Thymus (tissue), 11 donors: ENCODE results near the gene RASIP1. TPM values are rescaled to one million over a fixed set of nuclear protein-coding genes. Genes with fewer than 3 reads are reported as not detected.

Source experiments
- DNase-seq, 9 donors: peaks; one replicate each; pipeline ENCODE4 v3.0.0-alpha.2; 2013; ENCODE audit warnings: low spot score in 9 of 9, low read depth in 6 of 9, missing footprints in 1 of 9
- H3K27ac ChIP-seq, 2 donors: one replicate each; pipeline ENCODE4 v1.5.1; 2013; ENCODE audit warnings: control low read depth in 1 of 2, low read depth in 1 of 2, low read length in 1 of 2, mild to moderate bottlenecking in 1 of 2, moderate library complexity in 1 of 2
- H3K27me3 ChIP-seq, 2 donors: one replicate each; pipeline ENCODE4 v1.5.1; 2013; ENCODE audit warnings: low read length in 1 of 2; ENCODE audit not compliant: control insufficient read depth in 2 of 2, insufficient read depth in 1 of 2
- H3K36me3 ChIP-seq, 2 donors: one replicate each; pipeline ENCODE4 v1.5.1; 2013; ENCODE audit warnings: low read length in 1 of 2, mild to moderate bottlenecking in 1 of 2, moderate library complexity in 1 of 2; ENCODE audit not compliant: control insufficient read depth in 2 of 2, insufficient read depth in 2 of 2
- H3K4me1 ChIP-seq, 2 donors: one replicate each; pipeline ENCODE4 v1.5.1; 2013; ENCODE audit warnings: low read length in 2 of 2; ENCODE audit not compliant: control insufficient read depth in 2 of 2, insufficient read depth in 2 of 2
- H3K4me3 ChIP-seq, 2 donors: one replicate each; pipeline ENCODE4 v1.5.1; 2013; ENCODE audit warnings: low read length in 2 of 2, control low read depth in 1 of 2, mild to moderate bottlenecking in 1 of 2
- H3K9me3 ChIP-seq, 2 donors: one replicate each; pipeline ENCODE4 v1.5.1; 2013; ENCODE audit warnings: low read length in 1 of 2, mild to moderate bottlenecking in 1 of 2; ENCODE audit not compliant: control insufficient read depth in 2 of 2, insufficient read depth in 1 of 2
- WGBS: extraction: QIAGEN DNeasy Blood & Tissue Kit; methylation state at CpG from one replicate; pipeline ENCODE4 v1.1.7; 2013; 5-methylcytosine and 5-hydroxymethylcytosine counted together
- polyA plus RNA-seq: library from polyadenylated mRNA; stranded (reverse); fragments of 200-250 nt; gene quantifications from one replicate; pipeline ENCODE4 v1.2.3, GENCODE V29; 2013
- total RNA-seq: library from RNA; stranded (reverse); fragments of 120-200 nt; gene quantifications from one replicate; pipeline ENCODE4 v1.2.4, GENCODE V29; 2013
- donor health status: healthy.

RASIP1 gene
- total and polyA plus RNA-seq, 2 donors = 3.3 to 15.6 TPM

DNA sequence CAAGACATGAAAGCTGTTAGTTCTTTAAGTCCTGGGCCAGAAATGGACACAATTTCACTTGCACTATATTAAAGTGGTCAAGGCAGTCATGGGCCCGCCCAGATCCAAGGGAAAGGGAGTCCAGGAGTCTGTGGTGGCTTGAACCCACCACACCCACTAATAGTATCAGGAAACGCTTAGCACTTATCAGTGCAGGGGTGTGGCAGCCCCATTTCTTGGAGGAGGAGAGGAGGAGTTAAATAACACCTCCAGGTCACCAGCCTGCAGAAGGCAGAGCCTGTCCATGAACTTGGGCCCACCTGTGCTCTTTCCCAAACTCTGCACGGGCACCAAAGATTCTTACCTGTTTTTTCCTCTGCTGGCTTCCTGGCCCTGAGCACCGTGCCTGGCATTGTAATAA lies 62.2 kb downstream of the RASIP1 start:
- DNase-seq = no peak
- 93% methylated on average over 4 of the region's 4 CpGs for WGBS
- peaks cover 0 to 16% of the 10 kb centered on the region in 2 donors for H3K27me3 ChIP-seq
- H3K4me1 ChIP-seq = peaks cover 19 to 28% of the 10 kb centered on the region in 2 donors
- H3K4me3 ChIP-seq = no peak overlapping the region
- peaks cover 0 to 4% of the 10 kb centered on the region in 2 donors for H3K9me3 ChIP-seq
- no peak overlapping the region for H3K27ac ChIP-seq
- no peaks in the 10 kb centered on the region for H3K36me3 ChIP-seq

DNA sequence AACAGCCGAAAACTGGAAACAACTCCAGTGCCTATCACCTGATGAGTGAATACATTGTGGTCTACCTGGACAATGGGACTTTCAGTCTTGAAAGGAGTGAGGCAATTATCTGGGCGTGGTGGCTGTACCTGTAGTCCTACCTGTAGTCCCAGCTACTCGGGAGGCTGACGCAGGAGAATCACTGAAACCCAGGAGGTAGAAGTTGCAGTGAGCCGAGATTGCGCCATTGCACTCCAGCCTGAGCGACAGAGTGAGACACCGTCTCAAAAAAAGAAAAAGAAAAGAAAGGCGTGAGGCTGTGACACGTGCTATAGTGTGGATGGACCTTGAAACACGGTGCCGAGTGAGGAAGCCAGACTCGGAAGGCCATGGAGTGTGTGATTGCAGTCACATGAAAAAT lies 63.5 kb downstream of the RASIP1 start:
- Histone ChIP-seq H3K27ac (peak overlapping the region in 1 of 2 donors; percentile 51), H3K36me3 (no peaks in the 10 kb centered on the region), H3K9me3 (peaks cover 0 to 4% of the 10 kb centered on the region in 2 donors), H3K4me3 (no peak overlapping the region), H3K27me3 (peaks cover 0 to 29% of the 10 kb centered on the region in 2 donors), H3K4me1 (peaks cover 19 to 25% of the 10 kb centered on the region in 2 donors)
- DNase-seq = no peak
- 97% methylated on average over 13 of the region's 13 CpGs for WGBS

DNA sequence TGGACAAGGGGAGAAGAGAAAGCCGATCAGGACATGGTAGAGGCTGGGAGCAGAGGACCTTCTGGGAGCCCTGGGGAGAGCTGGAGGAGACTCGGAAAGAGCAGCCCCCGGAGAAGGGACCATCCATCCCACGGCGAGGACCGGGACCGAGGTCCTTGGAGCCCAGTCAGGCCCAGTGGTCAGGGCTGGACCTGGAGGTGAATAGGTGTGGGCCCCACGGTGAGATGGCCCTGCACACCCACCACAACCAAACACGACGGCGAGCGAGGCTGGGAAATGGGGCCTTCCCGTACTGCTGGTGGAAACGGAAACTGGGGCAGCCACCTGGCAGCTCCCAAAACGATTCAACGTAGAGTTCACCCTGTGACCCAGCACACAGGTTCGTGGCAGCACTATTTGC lies 63.9 kb downstream of the RASIP1 start:
- peak overlapping the region in 1 of 2 donors; percentile 51 for H3K27ac ChIP-seq
- H3K36me3 ChIP-seq = no peaks in the 10 kb centered on the region
- H3K4me3 ChIP-seq = no peak overlapping the region
- H3K9me3 ChIP-seq = peaks cover 0 to 4% of the 10 kb centered on the region in 2 donors
- H3K27me3 ChIP-seq = peaks cover 0 to 29% of the 10 kb centered on the region in 2 donors
- H3K4me1 ChIP-seq = peaks cover 18 to 21% of the 10 kb centered on the region in 2 donors
- no peak for DNase-seq
- 94% methylated on average over 17 of the region's 17 CpGs for WGBS

DNA sequence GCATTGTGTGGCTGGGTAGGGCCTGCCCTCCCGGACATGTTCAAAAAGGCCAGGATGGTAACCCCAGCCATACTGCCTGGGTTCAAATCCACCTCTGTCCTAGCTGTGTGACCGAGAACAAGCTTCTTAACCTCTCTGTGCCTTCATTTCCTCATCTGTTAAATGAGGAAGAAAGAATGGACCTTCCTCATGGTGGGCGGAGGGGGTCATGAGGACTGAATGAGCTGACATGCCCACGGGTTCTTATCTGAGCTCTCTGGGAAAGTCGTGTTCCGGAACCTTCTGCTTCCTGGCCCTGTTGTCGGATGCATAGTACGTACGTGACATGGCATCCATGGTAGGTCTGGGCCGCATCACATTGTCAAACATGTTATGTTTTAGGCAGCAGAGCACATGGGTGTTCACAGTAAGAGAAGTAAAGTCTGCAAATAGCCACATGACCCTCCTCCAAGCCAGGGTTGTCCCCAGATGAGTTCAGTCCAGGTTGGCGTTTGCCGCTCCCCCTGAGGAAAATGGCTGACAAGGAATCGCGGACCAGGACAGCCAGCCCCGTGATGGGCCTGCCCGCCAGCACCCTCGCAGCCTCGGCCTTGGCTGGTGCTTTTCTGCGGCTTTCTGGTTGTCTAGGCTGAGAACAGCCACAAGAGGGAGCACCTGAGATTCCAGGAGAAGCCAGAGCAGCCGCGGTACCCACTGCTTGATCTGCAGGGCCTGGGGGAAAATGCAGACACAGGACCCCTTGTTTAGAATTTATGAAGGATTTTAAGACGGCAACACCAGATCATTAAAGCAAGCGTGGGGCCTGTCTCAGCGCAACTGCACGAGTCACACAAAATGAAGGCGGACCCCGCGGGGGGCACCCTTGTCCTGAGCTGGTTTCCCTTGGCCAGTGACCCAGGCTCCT lies 65.2 kb downstream of the RASIP1 start:
- no peak overlapping the region for H3K4me3 ChIP-seq
- H3K4me1 ChIP-seq = peaks cover 7 to 10% of the 10 kb centered on the region in 2 donors
- H3K27ac ChIP-seq = no peak overlapping the region
- 49% methylated on average over 28 of the region's 28 CpGs for whole genome bisulfite sequencing
- peaks cover 0 to 31% of the 10 kb centered on the region in 2 donors for H3K27me3 ChIP-seq
- H3K36me3 ChIP-seq = no peaks in the 10 kb centered on the region
- H3K9me3 ChIP-seq = peaks cover 0 to 4% of the 10 kb centered on the region in 2 donors
- peak; percentile 44 to 91 (median 77) for DNase-seq

DNA sequence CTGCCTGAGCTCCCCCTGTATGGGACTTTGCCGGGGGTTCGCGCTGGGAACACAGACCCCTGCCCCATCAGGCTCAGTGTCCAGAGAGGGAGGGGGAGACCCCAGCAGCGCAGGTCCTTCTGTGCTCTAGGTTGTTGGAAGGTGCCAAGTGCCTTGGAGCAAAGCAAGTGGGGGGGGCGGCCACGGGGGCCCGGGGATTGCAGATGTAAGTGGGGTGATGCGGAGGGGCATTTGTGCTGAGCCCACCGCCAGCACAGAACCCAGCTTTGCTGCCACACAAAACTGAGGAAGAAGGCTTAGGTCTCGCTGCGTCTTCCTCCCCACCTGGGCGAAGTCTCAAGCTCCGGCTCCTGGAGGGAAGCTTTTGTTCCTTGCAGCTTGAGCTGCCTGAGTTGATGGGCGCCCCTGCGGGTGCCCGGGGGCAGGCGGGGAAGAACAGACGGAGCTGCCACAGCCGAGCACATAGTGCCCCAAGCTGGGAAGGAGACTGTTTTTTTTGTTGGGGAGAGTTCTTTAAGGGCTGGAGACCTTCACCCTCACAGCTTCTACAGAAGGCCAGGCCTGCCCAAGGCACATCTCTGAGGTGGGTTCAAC lies 66.1 kb downstream of the RASIP1 start:
- no peak for DNase-seq
- Histone ChIP-seq H3K9me3 (no peaks in the 10 kb centered on the region), H3K27me3 (peaks cover 0 to 31% of the 10 kb centered on the region in 2 donors), H3K4me1 (peaks cover 7 to 10% of the 10 kb centered on the region in 2 donors), H3K4me3 (no peak overlapping the region), H3K27ac (no peak overlapping the region), H3K36me3 (no peaks in the 10 kb centered on the region)
- 92% methylated on average over 19 of the region's 19 CpGs for WGBS

DNA sequence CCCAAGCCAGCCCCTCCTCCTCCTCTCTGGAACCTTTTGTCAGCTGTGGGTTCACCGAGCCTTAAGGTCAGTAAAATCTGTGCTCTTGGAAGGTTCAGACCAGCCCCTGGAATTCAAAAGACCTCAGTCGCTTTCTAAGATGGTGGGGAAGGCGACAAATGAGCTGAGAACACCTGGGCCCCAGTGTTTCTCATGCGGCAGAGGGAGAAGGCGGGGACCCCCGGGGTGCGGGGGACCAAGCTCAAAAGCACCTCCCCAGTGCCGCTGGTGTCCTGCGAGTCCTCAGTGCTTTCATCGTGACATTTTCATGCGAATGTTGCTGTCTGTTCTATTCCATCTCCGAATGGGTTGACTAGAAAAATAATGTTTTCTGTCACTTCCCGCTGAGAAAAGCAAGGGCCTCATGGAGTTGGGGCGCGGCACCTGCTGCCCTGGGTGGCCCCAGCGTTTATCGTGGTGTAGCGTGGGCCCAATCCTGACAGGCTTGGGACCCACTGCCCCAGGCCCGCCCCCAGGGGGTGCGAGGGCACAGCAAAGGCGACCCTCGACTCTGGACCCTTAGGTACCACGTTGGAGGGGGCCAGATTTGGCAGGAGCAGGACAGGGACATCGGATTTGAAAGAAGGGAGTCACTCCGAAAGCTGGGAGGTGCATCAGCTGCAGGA lies 66.8 kb downstream of the RASIP1 start:
- no peak overlapping the region for H3K27ac ChIP-seq
- H3K36me3 ChIP-seq = no peaks in the 10 kb centered on the region
- WGBS = 88% methylated on average over 25 of the region's 25 CpGs
- H3K27me3 ChIP-seq = peaks cover 0 to 31% of the 10 kb centered on the region in 2 donors
- no peaks in the 10 kb centered on the region for H3K9me3 ChIP-seq
- no peak overlapping the region for H3K4me3 ChIP-seq
- DNase-seq = no peak
- H3K4me1 ChIP-seq = peaks cover 7 to 10% of the 10 kb centered on the region in 2 donors

DNA sequence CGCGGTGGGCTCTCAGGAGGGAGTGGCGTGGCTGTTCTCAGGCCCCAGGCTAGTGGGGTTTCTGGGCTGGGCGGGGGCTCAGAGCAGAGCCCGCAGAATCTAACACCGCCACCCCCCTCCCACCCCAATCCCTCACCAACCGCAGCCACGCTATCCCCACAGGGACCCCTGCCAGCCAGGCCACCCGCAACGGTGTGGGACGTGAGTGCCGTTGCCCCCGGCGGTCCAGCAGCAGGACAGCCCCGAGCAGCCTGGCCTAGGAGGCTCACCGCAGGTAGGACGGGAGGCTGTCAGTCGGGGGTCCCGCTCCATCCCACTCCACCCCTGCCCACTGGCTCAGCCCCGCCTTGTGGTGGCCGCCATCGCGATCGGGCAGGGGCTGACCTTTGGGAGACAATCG lies 67.4 kb downstream of the RASIP1 start, which contains the start of gene NTN5:
TSS of gene NTN5 (minus strand) at position 24 of the 400 bp plus-strand sequence. CDS start 2,031 bp downstream, outside the sequence.
- peaks cover 0 to 31% of the 10 kb centered on the region in 2 donors for H3K27me3 ChIP-seq
- H3K9me3 ChIP-seq = no peaks in the 10 kb centered on the region
- peaks cover 4 to 10% of the 10 kb centered on the region in 2 donors for H3K4me1 ChIP-seq
- WGBS = 87% methylated on average over 25 of the region's 25 CpGs
- no peak within 1 kb of the TSS for H3K4me3 ChIP-seq
- no peaks in the 10 kb centered on the region for H3K36me3 ChIP-seq
- no peak for DNase-seq
- H3K27ac ChIP-seq = no peak within 1 kb of the TSS

DNA sequence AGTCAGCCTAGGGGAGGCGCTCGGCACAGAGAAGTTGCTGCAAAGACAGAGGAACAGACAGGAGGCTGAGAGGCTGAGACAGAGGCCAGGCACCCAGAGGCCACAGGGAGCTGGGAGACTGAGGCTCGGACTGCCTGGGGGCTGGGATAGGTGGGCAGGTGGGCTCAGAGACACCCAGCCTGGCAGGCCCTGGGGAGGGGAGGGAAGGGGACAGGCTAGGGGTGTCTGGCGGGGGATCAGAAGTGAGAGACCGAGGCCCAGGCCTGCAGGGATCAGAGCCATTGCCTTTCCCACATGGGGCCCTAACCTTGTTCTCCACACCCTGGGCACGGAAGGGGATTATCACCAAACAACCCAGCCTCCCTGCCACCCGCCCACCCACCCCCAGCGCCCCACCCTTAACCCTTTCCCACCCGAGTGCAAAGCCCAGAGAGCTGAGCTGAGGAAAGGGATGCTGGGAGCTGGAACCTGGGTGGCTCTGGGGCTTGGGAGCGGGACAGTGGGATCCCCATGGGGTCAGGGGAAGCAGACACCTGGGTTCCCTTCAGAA lies 68.9 kb downstream of the RASIP1 start:
- 94% methylated on average over 10 of the region's 10 CpGs for WGBS
- no peak for DNase-seq
- H3K27ac ChIP-seq = no peak overlapping the region
- no peak overlapping the region for H3K4me3 ChIP-seq
- H3K36me3 ChIP-seq = no peaks in the 10 kb centered on the region
- no peaks in the 10 kb centered on the region for H3K9me3 ChIP-seq
- peaks cover 4 to 10% of the 10 kb centered on the region in 2 donors for H3K4me1 ChIP-seq
- H3K27me3 ChIP-seq = peaks cover 0 to 31% of the 10 kb centered on the region in 2 donors
